Ishikawa (cell line): ENCODE data around the gene RALA.

Source experiments
- CEBPB ChIP-seq: IDR thresholded peaks from 2 replicates; pipeline ENCODE4 v1.6.1; 2012
- CREB1 ChIP-seq: IDR thresholded peaks from 2 replicates; pipeline ENCODE4 v1.6.1; 2012; ENCODE audit warnings: low read depth
- EGR1 ChIP-seq: IDR thresholded peaks from 2 replicates; pipeline ENCODE4 v1.6.1; 2012
- EP300 ChIP-seq: IDR thresholded peaks from 2 replicates; pipeline ENCODE4 v1.6.1; 2012; ENCODE audit warnings: borderline replicate concordance
- FOXM1 ChIP-seq: IDR thresholded peaks from 2 replicates; pipeline ENCODE4 v1.6.1; 2012; ENCODE audit warnings: low read depth, borderline replicate concordance
- NFIC ChIP-seq: IDR thresholded peaks from 2 replicates; pipeline ENCODE4 v1.6.1; 2012
- RAD21 ChIP-seq: IDR thresholded peaks from 2 replicates; pipeline ENCODE4 v1.6.1; 2012; ENCODE audit warnings: low read depth
- TAF1 ChIP-seq: IDR thresholded peaks from 2 replicates; pipeline ENCODE4 v1.6.1; 2012; ENCODE audit warnings: low read depth, mild to moderate bottlenecking
- TCF12 ChIP-seq: IDR thresholded peaks from 2 replicates; pipeline ENCODE4 v1.6.1; 2012; ENCODE audit warnings: low read depth
- TEAD4 ChIP-seq: IDR thresholded peaks from 2 replicates; pipeline ENCODE4 v1.6.1; 2012
- YY1 ChIP-seq: IDR thresholded peaks from 2 replicates; pipeline ENCODE4 v1.6.1; 2012; ENCODE audit warnings: low read depth
- ZBTB7A ChIP-seq: IDR thresholded peaks from 2 replicates; pipeline ENCODE4 v1.6.1; 2012; ENCODE audit warnings: low read depth
- TF ChIP-seq, protein P1 (sequence below): IDR thresholded peaks from 2 replicates; pipeline ENCODE4 v1.6.1; 2012
- TF ChIP-seq, protein P2 (sequence below): IDR thresholded peaks from 2 replicates; pipeline ENCODE4 v1.6.1; 2012
- TF ChIP-seq, protein P3 (sequence below): IDR thresholded peaks from 2 replicates; pipeline ENCODE4 v1.6.1; 2012; ENCODE audit warnings: low read depth, mild to moderate bottlenecking

The RALA gene

DNA sequence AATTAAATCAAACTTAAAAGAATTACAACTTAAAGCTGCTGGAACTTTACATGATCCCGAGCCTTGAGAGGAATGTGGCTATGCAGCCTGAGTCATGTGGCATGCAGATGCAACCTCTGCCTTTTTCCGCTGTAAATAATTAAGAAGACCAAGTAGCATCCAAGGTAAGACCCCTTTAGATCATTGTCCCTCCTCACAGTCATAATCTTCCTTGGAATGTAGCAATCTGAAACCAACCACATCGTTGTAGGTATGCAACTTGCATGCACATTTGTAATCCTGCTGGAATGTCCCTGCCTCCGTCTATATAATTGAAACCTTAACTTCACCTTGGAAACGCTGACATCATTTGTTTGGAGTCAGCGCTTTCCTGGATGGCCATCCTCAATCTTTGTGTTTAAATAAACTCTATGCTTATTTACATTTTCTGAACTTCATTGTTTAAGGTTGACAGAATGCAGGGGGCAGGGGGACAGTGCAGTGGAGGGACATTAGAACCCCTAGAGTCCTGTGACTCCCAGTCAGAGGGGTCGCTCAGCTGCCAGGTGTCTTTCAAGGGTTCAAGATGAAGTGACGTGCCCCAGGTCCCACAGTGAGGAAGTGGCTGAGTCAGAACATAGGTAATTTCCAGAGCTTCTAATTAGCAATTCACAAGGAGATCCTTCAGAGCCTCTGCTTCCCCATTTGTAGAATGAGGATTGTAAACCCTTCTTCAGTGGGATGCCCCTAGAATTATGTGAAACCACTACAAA lies 110.7 kb downstream of the RALA start:
- TF ChIP-seq, protein P1, sequence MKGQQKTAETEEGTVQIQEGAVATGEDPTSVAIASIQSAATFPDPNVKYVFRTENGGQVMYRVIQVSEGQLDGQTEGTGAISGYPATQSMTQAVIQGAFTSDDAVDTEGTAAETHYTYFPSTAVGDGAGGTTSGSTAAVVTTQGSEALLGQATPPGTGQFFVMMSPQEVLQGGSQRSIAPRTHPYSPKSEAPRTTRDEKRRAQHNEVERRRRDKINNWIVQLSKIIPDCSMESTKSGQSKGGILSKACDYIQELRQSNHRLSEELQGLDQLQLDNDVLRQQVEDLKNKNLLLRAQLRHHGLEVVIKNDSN, result peak; percentile 22; the same call in 1 of the 2 replicates
- 0 out of 2 replicates have a peak, but pooled peaks have one; percentile 25 for TF ChIP-seq CEBPB
- TF ChIP-seq TEAD4, result peak; percentile 92
- no peak for TF ChIP-seq RAD21
- TF ChIP-seq TCF12, result 0 out of 2 replicates have a peak, but pooled peaks have one; percentile 15
- TF ChIP-seq, protein P2, sequence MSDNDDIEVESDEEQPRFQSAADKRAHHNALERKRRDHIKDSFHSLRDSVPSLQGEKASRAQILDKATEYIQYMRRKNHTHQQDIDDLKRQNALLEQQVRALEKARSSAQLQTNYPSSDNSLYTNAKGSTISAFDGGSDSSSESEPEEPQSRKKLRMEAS, result no peak

DNA sequence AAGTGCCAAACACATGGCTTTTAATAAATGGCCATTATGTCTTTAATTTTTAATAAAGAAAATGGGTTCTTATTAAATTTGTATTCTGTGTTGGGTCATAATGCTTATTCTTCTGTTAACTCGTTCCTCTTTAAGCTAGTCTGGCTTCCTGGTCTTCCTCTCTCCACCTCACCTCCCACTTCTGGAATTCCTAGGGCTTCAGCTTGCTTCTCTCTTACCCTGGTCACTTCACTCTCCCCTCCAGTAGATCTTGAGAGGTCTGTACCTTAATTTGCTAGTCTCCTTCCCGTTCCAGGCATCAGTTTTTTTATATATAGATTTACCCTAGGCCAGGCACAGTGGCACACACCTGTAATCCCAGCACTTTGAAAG lies 111.2 kb downstream of the RALA start:
- TF ChIP-seq EGR1, result no peak
- no peak for TF ChIP-seq CREB1
- TF ChIP-seq RAD21, result no peak
- no peak for TF ChIP-seq ZBTB7A
- TF ChIP-seq YY1, result no peak
- TF ChIP-seq, protein P1, result no peak
- no peak for TF ChIP-seq TEAD4
- TF ChIP-seq TAF1, result no peak
- no peak for TF ChIP-seq CEBPB
- no peak for TF ChIP-seq FOXM1

DNA sequence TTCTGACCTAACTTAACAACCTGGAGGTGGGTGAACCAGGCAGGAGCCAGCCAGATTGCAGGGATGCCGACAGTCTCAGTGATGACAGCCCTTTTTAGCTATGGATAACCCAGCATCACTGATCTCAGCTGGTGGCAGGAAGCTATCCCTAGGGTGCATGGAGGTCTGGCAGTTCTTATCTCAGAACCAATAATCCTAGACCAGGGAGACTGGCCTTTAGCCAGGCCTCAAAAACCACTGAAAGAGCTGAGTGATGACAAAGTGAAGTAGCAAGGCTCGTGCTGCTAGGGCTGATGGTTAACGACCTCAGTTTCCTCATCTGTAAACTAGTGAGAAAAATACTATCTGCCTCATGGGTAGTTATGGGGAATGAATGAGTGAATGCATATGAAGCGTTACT lies 112.5 kb downstream of the RALA start:
- TF ChIP-seq EGR1, result no peak
- no peak for TF ChIP-seq TCF12
- no peak for TF ChIP-seq TEAD4
- TF ChIP-seq ZBTB7A, result no peak
- TF ChIP-seq TAF1, result no peak
- no peak for TF ChIP-seq RAD21
- TF ChIP-seq CEBPB, result no peak
- TF ChIP-seq, protein P3, sequence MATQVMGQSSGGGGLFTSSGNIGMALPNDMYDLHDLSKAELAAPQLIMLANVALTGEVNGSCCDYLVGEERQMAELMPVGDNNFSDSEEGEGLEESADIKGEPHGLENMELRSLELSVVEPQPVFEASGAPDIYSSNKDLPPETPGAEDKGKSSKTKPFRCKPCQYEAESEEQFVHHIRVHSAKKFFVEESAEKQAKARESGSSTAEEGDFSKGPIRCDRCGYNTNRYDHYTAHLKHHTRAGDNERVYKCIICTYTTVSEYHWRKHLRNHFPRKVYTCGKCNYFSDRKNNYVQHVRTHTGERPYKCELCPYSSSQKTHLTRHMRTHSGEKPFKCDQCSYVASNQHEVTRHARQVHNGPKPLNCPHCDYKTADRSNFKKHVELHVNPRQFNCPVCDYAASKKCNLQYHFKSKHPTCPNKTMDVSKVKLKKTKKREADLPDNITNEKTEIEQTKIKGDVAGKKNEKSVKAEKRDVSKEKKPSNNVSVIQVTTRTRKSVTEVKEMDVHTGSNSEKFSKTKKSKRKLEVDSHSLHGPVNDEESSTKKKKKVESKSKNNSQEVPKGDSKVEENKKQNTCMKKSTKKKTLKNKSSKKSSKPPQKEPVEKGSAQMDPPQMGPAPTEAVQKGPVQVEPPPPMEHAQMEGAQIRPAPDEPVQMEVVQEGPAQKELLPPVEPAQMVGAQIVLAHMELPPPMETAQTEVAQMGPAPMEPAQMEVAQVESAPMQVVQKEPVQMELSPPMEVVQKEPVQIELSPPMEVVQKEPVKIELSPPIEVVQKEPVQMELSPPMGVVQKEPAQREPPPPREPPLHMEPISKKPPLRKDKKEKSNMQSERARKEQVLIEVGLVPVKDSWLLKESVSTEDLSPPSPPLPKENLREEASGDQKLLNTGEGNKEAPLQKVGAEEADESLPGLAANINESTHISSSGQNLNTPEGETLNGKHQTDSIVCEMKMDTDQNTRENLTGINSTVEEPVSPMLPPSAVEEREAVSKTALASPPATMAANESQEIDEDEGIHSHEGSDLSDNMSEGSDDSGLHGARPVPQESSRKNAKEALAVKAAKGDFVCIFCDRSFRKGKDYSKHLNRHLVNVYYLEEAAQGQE, result no peak
- no peak for TF ChIP-seq NFIC
- TF ChIP-seq, protein P2, result no peak
- no peak for TF ChIP-seq YY1
- no peak for TF ChIP-seq EP300
- TF ChIP-seq, protein P1, result no peak
- no peak for TF ChIP-seq FOXM1
- no peak for TF ChIP-seq CREB1

DNA sequence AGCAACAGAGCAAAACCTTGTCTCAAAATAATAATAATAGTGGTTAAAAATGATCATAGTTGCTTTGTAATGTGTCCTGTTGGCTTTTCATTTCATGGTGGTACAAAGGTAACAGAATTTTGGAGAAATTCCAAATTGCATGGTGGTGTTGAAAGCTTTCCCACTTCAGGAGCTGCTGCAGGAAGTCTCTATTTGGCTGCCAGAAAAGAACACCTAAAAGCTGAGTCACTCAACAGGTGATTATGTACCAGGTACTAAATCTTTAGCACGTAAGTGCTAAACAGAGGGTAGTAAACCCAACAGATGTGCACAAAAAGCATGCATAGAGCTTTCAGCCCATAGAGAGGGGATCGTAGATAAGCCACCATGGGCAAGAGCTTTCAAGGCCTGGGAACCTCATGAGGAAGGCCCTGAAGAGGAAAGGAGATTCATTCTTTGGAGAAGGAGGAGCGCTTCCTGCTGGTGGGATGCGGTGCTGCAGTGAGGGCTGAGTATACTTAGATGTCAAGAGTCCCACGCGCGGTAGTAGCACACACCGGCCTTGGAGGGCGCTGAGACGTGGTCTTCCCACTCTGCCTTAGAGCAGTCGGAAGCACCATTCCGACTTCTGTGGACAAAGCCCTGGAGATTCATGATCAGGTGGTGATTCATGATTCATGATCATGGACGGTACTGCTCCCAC lies 118.7 kb downstream of the RALA start:
- TF ChIP-seq RAD21 (peak; percentile 64), EP300 (no peak), NFIC (peak; percentile 57; the same call in 1 of the 2 replicates)

DNA sequence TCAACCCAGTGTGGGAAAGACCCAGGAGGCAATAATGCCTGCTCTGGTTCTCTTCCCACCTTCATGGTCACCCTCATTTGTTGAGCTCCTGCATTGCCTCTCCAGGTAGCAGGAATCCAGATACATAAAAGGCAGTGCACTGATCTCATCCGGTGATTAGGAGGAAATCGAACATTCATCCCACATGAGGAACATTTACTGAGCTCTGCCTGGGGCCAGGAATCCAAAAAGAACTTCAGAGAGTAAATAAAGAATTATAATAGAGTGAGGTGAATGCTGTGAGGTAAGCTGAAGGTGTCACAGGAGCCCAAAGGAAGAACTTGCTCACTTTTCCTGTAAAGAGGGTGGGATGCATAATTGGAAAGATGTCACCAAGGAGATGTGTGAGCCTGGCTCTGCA lies 121.2 kb downstream of the RALA start:
- no peak for TF ChIP-seq CREB1
- TF ChIP-seq CEBPB, result no peak
- no peak for TF ChIP-seq ZBTB7A
- no peak for TF ChIP-seq RAD21
- no peak for TF ChIP-seq TEAD4
- TF ChIP-seq FOXM1, result no peak
- no peak for TF ChIP-seq YY1
- TF ChIP-seq NFIC, result no peak
- TF ChIP-seq EP300, result no peak

DNA sequence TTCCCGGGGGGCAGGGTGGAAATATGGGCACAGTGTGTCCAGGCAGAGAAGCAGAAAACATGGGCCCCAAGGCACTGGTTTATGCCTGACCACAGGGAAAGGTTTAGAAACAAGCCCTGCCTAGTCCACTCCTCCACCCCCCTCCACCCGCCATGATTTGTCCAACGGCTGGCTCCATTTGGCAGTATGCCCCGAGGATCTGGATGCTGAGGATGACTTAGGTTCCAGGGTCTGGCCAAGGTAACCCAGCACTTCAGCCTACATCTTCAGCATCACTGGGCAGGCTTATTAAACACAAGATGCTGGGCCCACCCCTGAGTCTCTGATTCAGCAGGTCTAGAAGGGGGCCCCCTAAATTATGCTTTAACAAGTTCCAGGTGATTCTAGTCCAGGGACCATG lies 121.9 kb downstream of the RALA start:
- TF ChIP-seq RAD21 (no peak), FOXM1 (no peak), CEBPB (no peak), EGR1 (no peak), YY1 (no peak), TEAD4 (no peak), EP300 (no peak), NFIC (no peak), ZBTB7A (no peak), CREB1 (no peak), TAF1 (no peak), TCF12 (no peak)
- TF ChIP-seq, protein P1, result no peak
- TF ChIP-seq, protein P2, result no peak
- TF ChIP-seq, protein P3, result no peak
